ENCODE results near the gene NCK2.

Gene NCK2

DNA sequence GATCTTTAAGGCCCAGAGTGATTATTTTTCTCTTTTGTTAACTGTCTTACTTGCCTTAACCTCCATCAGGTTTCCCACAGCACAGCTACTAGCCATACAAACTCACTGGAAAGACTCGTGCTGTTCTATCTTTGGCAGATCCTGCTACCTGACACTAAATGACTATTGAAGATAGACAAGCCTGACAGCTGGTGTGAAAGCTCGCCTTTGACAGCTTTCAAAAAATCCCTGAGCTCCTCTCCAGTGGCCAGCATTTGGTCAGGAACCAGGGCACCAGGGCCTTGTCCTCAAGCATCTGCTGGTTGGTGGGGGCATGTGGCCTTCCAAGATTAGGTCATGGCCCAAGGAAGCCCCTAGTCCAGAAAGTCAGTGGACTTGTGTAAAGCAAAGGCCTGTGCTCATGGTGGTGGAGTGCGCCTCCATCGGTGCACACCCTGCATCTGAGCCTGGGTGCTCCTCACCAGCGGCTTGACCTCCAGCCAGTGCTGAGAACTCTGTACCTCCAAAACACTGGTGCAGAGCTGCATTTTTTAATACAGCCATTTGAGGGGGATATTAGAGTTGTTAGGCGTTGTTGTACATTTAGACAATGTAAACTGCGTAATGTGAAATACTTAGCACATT, 158.5 kb downstream of the NCK2 start:
- no peak overlapping the region for H3K4me2 ChIP-seq (ENCODE audit: low read depth, low read length, poor library complexity, severe bottlenecking)
- peaks cover 29% of the 10 kb centered on the region for H3K4me1 ChIP-seq (ENCODE audit: insufficient read depth, low read length, poor library complexity, severe bottlenecking)
- H3K79me2 ChIP-seq (ENCODE audit: insufficient read depth, low read length), result no peaks in the 10 kb centered on the region
- no peaks in the 10 kb centered on the region for H3F3A ChIP-seq (ENCODE audit: low read depth)
- H2AFZ ChIP-seq (ENCODE audit: low read length), result no peak overlapping the region
- no peaks in the 10 kb centered on the region for H3K27me3 ChIP-seq (ENCODE audit: insufficient read depth, low read length, poor library complexity, severe bottlenecking)
- no peak overlapping the region for H3K9ac ChIP-seq (ENCODE audit: low read depth, low read length, poor library complexity, severe bottlenecking)
- H3K9me3 ChIP-seq (ENCODE audit: insufficient read depth, low read depth, low read length), result peaks cover 9% of the 10 kb centered on the region; the same call in 1 of the 2 replicates
- H4K20me1 ChIP-seq (ENCODE audit: insufficient read depth, low read length, poor library complexity, severe bottlenecking), result no peaks in the 10 kb centered on the region
- no peaks in the 10 kb centered on the region for H3K36me3 ChIP-seq (ENCODE audit: insufficient read depth, low read length)
- no peaks in the 10 kb centered on the region for H3K9me2 ChIP-seq (replicated peaks; ENCODE audit: low read depth, low read length)
- no peak overlapping the region for H3K4me3 ChIP-seq (ENCODE audit: low read length, poor library complexity, severe bottlenecking)
- TF ChIP-seq, protein P1, sequence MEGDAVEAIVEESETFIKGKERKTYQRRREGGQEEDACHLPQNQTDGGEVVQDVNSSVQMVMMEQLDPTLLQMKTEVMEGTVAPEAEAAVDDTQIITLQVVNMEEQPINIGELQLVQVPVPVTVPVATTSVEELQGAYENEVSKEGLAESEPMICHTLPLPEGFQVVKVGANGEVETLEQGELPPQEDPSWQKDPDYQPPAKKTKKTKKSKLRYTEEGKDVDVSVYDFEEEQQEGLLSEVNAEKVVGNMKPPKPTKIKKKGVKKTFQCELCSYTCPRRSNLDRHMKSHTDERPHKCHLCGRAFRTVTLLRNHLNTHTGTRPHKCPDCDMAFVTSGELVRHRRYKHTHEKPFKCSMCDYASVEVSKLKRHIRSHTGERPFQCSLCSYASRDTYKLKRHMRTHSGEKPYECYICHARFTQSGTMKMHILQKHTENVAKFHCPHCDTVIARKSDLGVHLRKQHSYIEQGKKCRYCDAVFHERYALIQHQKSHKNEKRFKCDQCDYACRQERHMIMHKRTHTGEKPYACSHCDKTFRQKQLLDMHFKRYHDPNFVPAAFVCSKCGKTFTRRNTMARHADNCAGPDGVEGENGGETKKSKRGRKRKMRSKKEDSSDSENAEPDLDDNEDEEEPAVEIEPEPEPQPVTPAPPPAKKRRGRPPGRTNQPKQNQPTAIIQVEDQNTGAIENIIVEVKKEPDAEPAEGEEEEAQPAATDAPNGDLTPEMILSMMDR (conservative IDR thresholded peaks at IDR 0.05; ENCODE audit: low read length), result no peak
- no peak for TF ChIP-seq EZH2phosphoT487 (IDR thresholded peaks at IDR 0.05; ENCODE audit: borderline replicate concordance)

DNA sequence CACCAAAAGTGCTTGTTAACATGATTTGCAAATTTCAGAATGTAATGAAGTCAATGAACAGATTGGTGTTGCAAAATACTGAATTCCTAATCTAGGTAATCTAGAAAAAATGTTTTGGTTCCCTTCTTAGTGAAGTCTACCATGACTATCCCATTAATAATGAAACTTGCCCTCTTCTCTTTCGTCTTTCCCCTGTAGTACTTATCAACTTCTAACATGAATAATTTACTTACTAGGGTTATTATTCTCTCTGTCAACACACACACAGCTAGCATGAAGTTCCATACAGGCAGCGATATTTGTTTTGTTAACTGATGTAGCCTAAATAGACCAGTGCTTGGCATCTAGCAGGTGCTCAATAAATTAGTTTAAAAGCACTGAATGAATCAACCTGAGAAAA, 160.2 kb downstream of the NCK2 start:
- Histone ChIP-seq H2AFZ (ENCODE audit: low read length) (no peak overlapping the region), H3K4me3 (ENCODE audit: low read length, poor library complexity, severe bottlenecking) (no peak overlapping the region), H4K20me1 (ENCODE audit: insufficient read depth, low read length, poor library complexity, severe bottlenecking) (no peaks in the 10 kb centered on the region), H3K36me3 (ENCODE audit: insufficient read depth, low read length) (no peaks in the 10 kb centered on the region), H3K9ac (ENCODE audit: low read depth, low read length, poor library complexity, severe bottlenecking) (no peak overlapping the region), H3K9me3 (ENCODE audit: insufficient read depth, low read depth, low read length) (no peaks in the 10 kb centered on the region; the same call in 1 of the 2 replicates), H3F3A (ENCODE audit: low read depth) (no peaks in the 10 kb centered on the region), H3K27me3 (ENCODE audit: insufficient read depth, low read length, poor library complexity, severe bottlenecking) (no peaks in the 10 kb centered on the region), H3K79me2 (ENCODE audit: insufficient read depth, low read length) (no peaks in the 10 kb centered on the region), H3K9me2 (replicated peaks; ENCODE audit: low read depth, low read length) (no peaks in the 10 kb centered on the region), H3K4me2 (ENCODE audit: low read depth, low read length, poor library complexity, severe bottlenecking) (no peak overlapping the region), H3K4me1 (ENCODE audit: insufficient read depth, low read length, poor library complexity, severe bottlenecking) (peaks cover 39% of the 10 kb centered on the region)
- TF ChIP-seq, protein P1 (conservative IDR thresholded peaks at IDR 0.05; ENCODE audit: low read length), result no peak

DNA sequence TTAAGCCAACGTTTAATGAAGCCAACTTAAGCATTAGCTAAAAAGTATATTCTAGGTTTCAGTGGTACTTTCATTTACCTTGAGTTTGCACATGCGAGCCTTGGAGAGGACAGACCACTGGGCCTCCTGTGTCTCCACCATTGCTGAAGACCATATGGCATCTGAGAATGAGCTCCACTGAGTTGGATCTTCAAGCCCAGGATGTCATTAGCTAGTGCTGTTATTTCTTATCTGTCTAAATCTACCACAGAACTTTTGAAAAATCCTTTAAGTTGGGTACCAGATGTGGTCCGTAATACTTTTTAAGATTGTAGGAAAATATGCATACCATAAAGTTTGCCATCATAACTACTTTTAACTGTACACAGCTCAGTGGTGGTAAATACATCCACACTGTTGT, 161.8 kb downstream of the NCK2 start:
- Histone ChIP-seq H2AFZ (ENCODE audit: low read length) (peak overlapping the region; percentile 7; the same call in 1 of the 2 replicates), H3K4me2 (ENCODE audit: low read depth, low read length, poor library complexity, severe bottlenecking) (peak overlapping the region; percentile 51), H3K9me2 (replicated peaks; ENCODE audit: low read depth, low read length) (no peaks in the 10 kb centered on the region), H3K9me3 (ENCODE audit: insufficient read depth, low read depth, low read length) (no peaks in the 10 kb centered on the region; the same call in 1 of the 2 replicates), H3K4me1 (ENCODE audit: insufficient read depth, low read length, poor library complexity, severe bottlenecking) (peaks cover 35% of the 10 kb centered on the region), H3K79me2 (ENCODE audit: insufficient read depth, low read length) (no peaks in the 10 kb centered on the region), H3F3A (ENCODE audit: low read depth) (no peaks in the 10 kb centered on the region), H3K36me3 (ENCODE audit: insufficient read depth, low read length) (no peaks in the 10 kb centered on the region), H3K9ac (ENCODE audit: low read depth, low read length, poor library complexity, severe bottlenecking) (no peak overlapping the region), H3K4me3 (ENCODE audit: low read length, poor library complexity, severe bottlenecking) (peak overlapping the region; percentile 4), H4K20me1 (ENCODE audit: insufficient read depth, low read length, poor library complexity, severe bottlenecking) (no peaks in the 10 kb centered on the region), H3K27me3 (ENCODE audit: insufficient read depth, low read length, poor library complexity, severe bottlenecking) (no peaks in the 10 kb centered on the region)
- TF ChIP-seq EZH2phosphoT487 (IDR thresholded peaks at IDR 0.05; ENCODE audit: borderline replicate concordance), result no peak
- TF ChIP-seq, protein P1 (conservative IDR thresholded peaks at IDR 0.05; ENCODE audit: low read length), result no peak

Data from Loucy (cell line).